Measurements from ENCODE around the gene POLDIP3. TPM values are rescaled to one million over a fixed set of nuclear protein-coding genes. Genes with fewer than 3 reads are reported as not detected.
"Not testable (repeated sequence)": the region's sequence is repeated elsewhere in the genome, so short reads cannot be mapped to it uniquely, and the experiment has no call there.

The POLDIP3 gene
- total RNA-seq, 1 donor from 2014 or later: 48.0 TPM

DNA sequence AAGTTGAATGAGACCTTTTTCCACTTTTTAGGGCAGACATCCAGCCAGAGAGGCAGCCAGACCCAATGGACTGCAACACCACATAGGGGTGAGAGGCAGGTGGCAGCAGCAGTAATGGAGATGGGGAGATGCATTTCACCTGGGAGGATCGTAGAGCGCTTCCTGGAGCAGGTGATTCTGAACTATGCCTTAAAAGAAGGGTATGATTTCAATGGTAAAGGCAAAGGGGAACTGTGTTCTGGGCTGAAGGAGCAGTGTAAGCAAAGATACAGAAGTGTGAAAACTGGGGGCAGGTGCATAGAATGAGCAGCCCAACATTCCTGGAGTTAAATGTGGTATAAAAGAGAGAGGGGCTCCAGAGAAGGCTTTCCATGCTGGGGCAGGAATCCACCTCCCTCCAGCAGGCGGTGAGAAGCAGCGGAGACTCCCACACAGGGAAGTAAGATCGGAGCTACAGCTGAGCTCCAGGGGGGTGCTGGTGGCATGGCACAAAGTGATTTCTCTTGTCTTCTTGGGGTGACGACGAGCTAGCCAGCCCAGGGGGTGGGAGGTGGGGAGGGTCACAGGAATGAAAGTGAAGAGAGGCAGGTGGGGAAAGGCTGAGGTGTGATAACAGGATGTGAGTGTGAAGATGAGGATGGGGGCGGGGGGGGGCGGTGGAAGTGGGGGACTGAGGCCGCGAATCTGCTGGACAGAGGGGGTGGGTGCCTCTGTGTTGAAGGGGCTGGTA lies 65.2 kb downstream of the POLDIP3 start:
- DNase-seq (ENCODE audit: low spot score): no peak
- H3K36me3 Mint-ChIP-seq (ENCODE audit: low read depth): no peaks in the 10 kb centered on the region
- TF ChIP-seq, protein P1, sequence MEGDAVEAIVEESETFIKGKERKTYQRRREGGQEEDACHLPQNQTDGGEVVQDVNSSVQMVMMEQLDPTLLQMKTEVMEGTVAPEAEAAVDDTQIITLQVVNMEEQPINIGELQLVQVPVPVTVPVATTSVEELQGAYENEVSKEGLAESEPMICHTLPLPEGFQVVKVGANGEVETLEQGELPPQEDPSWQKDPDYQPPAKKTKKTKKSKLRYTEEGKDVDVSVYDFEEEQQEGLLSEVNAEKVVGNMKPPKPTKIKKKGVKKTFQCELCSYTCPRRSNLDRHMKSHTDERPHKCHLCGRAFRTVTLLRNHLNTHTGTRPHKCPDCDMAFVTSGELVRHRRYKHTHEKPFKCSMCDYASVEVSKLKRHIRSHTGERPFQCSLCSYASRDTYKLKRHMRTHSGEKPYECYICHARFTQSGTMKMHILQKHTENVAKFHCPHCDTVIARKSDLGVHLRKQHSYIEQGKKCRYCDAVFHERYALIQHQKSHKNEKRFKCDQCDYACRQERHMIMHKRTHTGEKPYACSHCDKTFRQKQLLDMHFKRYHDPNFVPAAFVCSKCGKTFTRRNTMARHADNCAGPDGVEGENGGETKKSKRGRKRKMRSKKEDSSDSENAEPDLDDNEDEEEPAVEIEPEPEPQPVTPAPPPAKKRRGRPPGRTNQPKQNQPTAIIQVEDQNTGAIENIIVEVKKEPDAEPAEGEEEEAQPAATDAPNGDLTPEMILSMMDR (IDR thresholded peaks at IDR 0.05): no peak
- H3K4me1 Mint-ChIP-seq (ENCODE audit: low read depth): peaks cover 3% of the 10 kb centered on the region
- no peaks in the 10 kb centered on the region for H3K9me3 Mint-ChIP-seq (ENCODE audit: low read depth)
- H3K27me3 Mint-ChIP-seq (ENCODE audit: low read depth): peaks cover 5% of the 10 kb centered on the region
- no peak overlapping the region for H3K4me3 Mint-ChIP-seq (ENCODE audit: unreplicated experiment)
- H3K27ac Mint-ChIP-seq (ENCODE audit: unreplicated experiment): no peak overlapping the region

- Mint-ChIP-seq H3K4me3 (ENCODE audit: unreplicated experiment) (no peak overlapping the region), H3K9me3 (ENCODE audit: low read depth) (no peaks in the 10 kb centered on the region), H3K27ac (ENCODE audit: unreplicated experiment) (no peak overlapping the region), H3K36me3 (ENCODE audit: low read depth) (no peaks in the 10 kb centered on the region), H3K27me3 (ENCODE audit: low read depth) (peaks cover 5% of the 10 kb centered on the region), H3K4me1 (ENCODE audit: low read depth) (peaks cover under 1% of the 10 kb centered on the region)
- TF ChIP-seq, protein P1 (IDR thresholded peaks at IDR 0.05): no peak
- no peak for DNase-seq (ENCODE audit: low spot score)
These were observed 65.9 kb downstream of the POLDIP3 start for GRCh38 chr22:42548597-42549330.

DNA sequence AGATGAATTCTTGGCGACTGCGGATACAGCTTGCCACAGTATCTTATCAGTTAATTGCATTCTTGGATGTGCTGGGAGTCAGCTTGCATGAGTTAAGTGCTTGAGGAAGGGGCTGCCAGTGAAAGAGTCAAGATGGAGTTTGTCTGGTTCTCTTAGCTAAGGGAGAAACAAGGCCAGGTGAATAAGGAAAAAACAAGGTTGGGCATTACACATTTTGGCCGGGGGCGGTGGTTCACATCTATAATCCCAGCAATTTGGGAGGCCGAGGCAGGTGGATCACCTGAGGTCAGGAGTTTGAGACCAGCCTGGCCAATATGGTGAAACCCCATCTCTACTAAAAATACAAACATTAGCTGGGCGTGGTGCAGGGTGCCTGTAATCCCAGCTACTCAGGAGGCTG lies 66.6 kb downstream of the POLDIP3 start:
- H3K4me3 Mint-ChIP-seq (ENCODE audit: unreplicated experiment); H3K27me3 Mint-ChIP-seq (ENCODE audit: low read depth); H3K36me3 Mint-ChIP-seq (ENCODE audit: low read depth); H3K9me3 Mint-ChIP-seq (ENCODE audit: low read depth); H3K4me1 Mint-ChIP-seq (ENCODE audit: low read depth); DNase-seq (ENCODE audit: low spot score); H3K27ac Mint-ChIP-seq (ENCODE audit: unreplicated experiment): not testable (repeated sequence)

GRCh38 chr22:42547562-42547961 lies 67.1 kb downstream of the POLDIP3 start:
- Mint-ChIP-seq H3K27ac (ENCODE audit: unreplicated experiment) (no peak overlapping the region), H3K27me3 (ENCODE audit: low read depth) (peaks cover 5% of the 10 kb centered on the region)
- TF ChIP-seq, protein P1 (IDR thresholded peaks at IDR 0.05): no peak

DNA sequence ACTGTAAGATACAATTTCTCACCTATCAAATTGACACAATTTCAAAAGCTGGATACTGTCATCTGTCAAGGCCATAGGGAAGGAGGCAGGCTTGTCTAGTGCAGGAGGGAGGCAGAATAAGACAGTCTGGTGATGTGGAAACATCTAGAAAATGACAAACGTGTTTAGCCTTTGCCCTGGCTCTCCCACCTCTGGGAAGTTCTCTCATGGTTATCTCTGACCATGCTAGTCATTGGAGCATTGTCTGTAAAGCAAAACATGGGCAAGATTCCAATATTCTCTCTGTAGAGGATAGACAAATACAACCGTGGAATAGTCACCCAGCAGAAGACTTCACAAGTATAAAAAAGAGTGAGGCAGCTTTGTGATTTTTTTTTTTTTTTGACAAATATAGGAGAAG lies 70.0 kb downstream of the POLDIP3 start:
- Mint-ChIP-seq H3K4me3 (ENCODE audit: unreplicated experiment) (no peak overlapping the region), H3K9me3 (ENCODE audit: low read depth) (no peaks in the 10 kb centered on the region), H3K4me1 (ENCODE audit: low read depth) (no peaks in the 10 kb centered on the region), H3K27me3 (ENCODE audit: low read depth) (peaks cover 5% of the 10 kb centered on the region), H3K27ac (ENCODE audit: unreplicated experiment) (no peak overlapping the region), H3K36me3 (ENCODE audit: low read depth) (no peaks in the 10 kb centered on the region)
- TF ChIP-seq, protein P1 (IDR thresholded peaks at IDR 0.05): no peak
- no peak for DNase-seq (ENCODE audit: low spot score)

More at GRCh38 chr22:42547562-42547961, 67.1 kb downstream of the POLDIP3 start:
- Mint-ChIP-seq H3K9me3 (ENCODE audit: low read depth) (no peaks in the 10 kb centered on the region), H3K4me1 (ENCODE audit: low read depth) (no peaks in the 10 kb centered on the region), H3K36me3 (ENCODE audit: low read depth) (no peaks in the 10 kb centered on the region), H3K4me3 (ENCODE audit: unreplicated experiment) (no peak overlapping the region)
- DNase-seq (ENCODE audit: low spot score): no peak

DNA sequence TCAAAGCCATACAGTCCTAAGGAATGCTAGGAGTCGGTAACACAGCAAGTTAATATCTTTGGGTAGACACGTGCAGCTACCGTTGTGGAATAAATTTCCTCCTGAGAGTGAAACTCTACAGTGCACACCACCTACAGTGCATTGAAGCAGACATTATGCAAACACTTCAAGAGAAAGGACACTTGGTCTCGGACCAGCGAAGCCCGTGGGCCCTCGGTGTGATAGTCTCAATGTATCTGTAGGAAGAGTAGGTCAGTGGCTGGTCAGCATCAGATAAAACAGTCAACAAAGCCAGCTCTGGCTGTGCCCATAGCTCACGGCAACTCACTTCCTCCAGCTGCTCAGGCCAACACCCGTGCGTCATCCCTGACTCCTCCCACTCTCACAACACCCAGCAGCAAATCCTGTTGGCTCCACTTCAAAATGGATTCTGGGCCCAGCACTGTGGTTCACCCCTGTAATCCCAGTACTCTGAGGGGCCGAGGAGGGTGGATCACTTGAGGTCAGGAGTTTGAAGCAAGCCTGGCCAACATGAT lies 75.4 kb downstream of the POLDIP3 start:
- not testable (repeated sequence) for H3K36me3 Mint-ChIP-seq (ENCODE audit: low read depth); H3K9me3 Mint-ChIP-seq (ENCODE audit: low read depth); H3K4me3 Mint-ChIP-seq (ENCODE audit: unreplicated experiment); H3K27ac Mint-ChIP-seq (ENCODE audit: unreplicated experiment); H3K27me3 Mint-ChIP-seq (ENCODE audit: low read depth); DNase-seq (ENCODE audit: low spot score); H3K4me1 Mint-ChIP-seq (ENCODE audit: low read depth)

DNA sequence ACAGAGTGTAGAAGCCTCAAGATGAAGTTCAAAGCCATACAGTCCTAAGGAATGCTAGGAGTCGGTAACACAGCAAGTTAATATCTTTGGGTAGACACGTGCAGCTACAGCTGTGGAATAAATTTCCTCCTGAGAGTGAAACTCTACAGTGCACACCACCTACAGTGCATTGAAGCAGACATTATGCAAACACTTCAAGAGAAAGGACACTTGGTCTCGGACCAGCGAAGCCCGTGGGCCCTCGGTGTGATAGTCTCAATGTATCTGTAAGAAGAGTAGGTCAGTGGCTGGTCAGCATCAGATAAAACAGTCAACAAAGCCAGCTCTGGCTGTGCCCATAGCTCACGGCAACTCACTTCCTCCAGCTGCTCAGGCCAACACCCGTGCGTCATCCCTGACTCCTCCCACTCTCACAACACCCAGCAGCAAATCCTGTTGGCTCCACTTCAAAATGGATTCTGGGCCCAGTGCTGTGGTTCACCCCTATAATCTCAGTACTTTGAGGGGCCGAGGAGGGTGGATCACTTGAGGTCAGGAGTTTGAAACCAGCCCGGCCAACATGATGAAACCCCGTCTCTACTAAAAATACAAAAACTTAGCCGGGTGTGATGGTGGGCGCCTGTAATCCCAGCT lies 77.4 kb downstream of the POLDIP3 start:
- H3K9me3 Mint-ChIP-seq (ENCODE audit: low read depth); H3K27me3 Mint-ChIP-seq (ENCODE audit: low read depth); H3K4me3 Mint-ChIP-seq (ENCODE audit: unreplicated experiment); H3K4me1 Mint-ChIP-seq (ENCODE audit: low read depth); H3K36me3 Mint-ChIP-seq (ENCODE audit: low read depth); H3K27ac Mint-ChIP-seq (ENCODE audit: unreplicated experiment); DNase-seq (ENCODE audit: low spot score): not testable (repeated sequence)

- not testable (repeated sequence) for DNase-seq (ENCODE audit: low spot score); H3K4me1 Mint-ChIP-seq (ENCODE audit: low read depth); H3K27me3 Mint-ChIP-seq (ENCODE audit: low read depth); H3K36me3 Mint-ChIP-seq (ENCODE audit: low read depth); H3K4me3 Mint-ChIP-seq (ENCODE audit: unreplicated experiment); H3K27ac Mint-ChIP-seq (ENCODE audit: unreplicated experiment); H3K9me3 Mint-ChIP-seq (ENCODE audit: low read depth)
These were observed 78.0 kb downstream of the POLDIP3 start for GRCh38 chr22:42536634-42537033.

Data from chondrocyte (in vitro differentiated cells).